HepG2 (cell line): ENCODE measurements around the gene CAMK4. TPM values are rescaled to one million over a fixed set of nuclear protein-coding genes. Genes with fewer than 3 reads are reported as not detected.

Source experiments
- ATAC-seq: fragments of 200-7000 bp; cut with Tn5 transposase; 3 replicates; pipeline ENCODE4 v1.9.1; 2020; ENCODE audit warnings: mild to moderate bottlenecking, moderate library complexity
- BruUV-seq: library from RNA; stranded (reverse); fragments of 400-500 nt; replicated peaks from 2 replicates; lab custom pipeline; 2021; lab: Mats Ljungman, UMichigan
- CTCF ChIA-PET: fragments of 300-600 bp; formaldehyde crosslinking; extraction: SDS; loops from one replicate; lab custom pipeline; 2021; ENCODE audit warnings: low total read pairs, inconsistent platforms, low intra/inter-chr PET ratio; lab: Yijun Ruan, JAX
- POLR2A ChIA-PET: fragments of 350-600 bp; sonication (Branson Sonifier 250); formaldehyde crosslinking; loops from one replicate; lab custom pipeline; 2020; ENCODE audit warnings: antibody characterized with exemption, inconsistent platforms; lab: Yijun Ruan, JAX
- DNase-seq: peaks from one replicate; pipeline ENCODE4 v3.0.0-alpha.2; 2015; ENCODE audit warnings: low spot score
- FAIRE-seq: peaks from 3 replicates; lab custom pipeline; 2011; peaks lifted over from hg19 to GRCh38; lab: Jason Lieb, UNC
- H2AFZ ChIP-seq: one replicate; pipeline ENCODE4 v1.6.1; 2011; ENCODE audit warnings: low read length, inconsistent platforms
- H3K27ac ChIP-seq: fragments of 300-600 bp; 3 replicates; pipeline ENCODE4 v1.8.0; 2011; ENCODE audit warnings: mixed run types, mild to moderate bottlenecking, mixed read lengths, low read length, inconsistent platforms; ENCODE audit not compliant: insufficient read depth; ENCODE audit errors: extremely low read length
- H3K27me3 ChIP-seq, 2 experiments: fragments of 200-600 bp in 1 of 2; 2 replicates in 1 of 2; 3 replicates in 1 of 2; pipeline versions ENCODE4 v1.6.0 to v1.8.0; 2011; ENCODE audit warnings: low read length in 2 of 2, mild to moderate bottlenecking in 2 of 2, moderate library complexity in 2 of 2, inconsistent platforms in 1 of 2; ENCODE audit not compliant: insufficient read depth in 2 of 2, control insufficient read depth in 1 of 2
- H3K36me3 ChIP-seq, 2 experiments: fragments of 200-600 bp in 1 of 2; replicated peaks in 1 of 2; 2 replicates in 1 of 2; 3 replicates in 1 of 2; pipeline versions ENCODE4 v1.5.1 to v1.8.0; 2011; ENCODE audit warnings: low read length in 2 of 2, inconsistent platforms in 1 of 2; ENCODE audit not compliant: insufficient read depth in 2 of 2, control insufficient read depth in 1 of 2
- H3K4me1 ChIP-seq: 2 replicates; pipeline ENCODE4 v1.5.1; 2012; ENCODE audit warnings: low read length, inconsistent platforms; ENCODE audit not compliant: insufficient read depth
- H3K4me2 ChIP-seq: 2 replicates; pipeline ENCODE4 v1.6.0; 2011; ENCODE audit warnings: low read depth, low read length, inconsistent platforms
- H3K4me3 ChIP-seq, 3 experiments: fragments of 200-600 bp in 1 of 3; sonication (generic), shearing (Covaris generic) in 1 of 3; replicated peaks in 1 of 3; 2 replicates each; pipeline ENCODE4 v1.5.1; 2011 to 2016; ENCODE audit warnings: low read length in 3 of 3, inconsistent platforms in 2 of 3, low read depth in 2 of 3, mild to moderate bottlenecking in 2 of 3, control low read depth in 1 of 3, mixed read lengths in 1 of 3; ENCODE audit not compliant: insufficient read depth in 1 of 3
- H3K79me2 ChIP-seq: one replicate; pipeline ENCODE4 v1.6.1; 2011; ENCODE audit warnings: low read length, inconsistent platforms; ENCODE audit not compliant: insufficient read depth
- H3K9ac ChIP-seq: 2 replicates; pipeline ENCODE4 v1.6.0; 2011; ENCODE audit warnings: mild to moderate bottlenecking, low read depth, low read length, inconsistent platforms; ENCODE audit not compliant: insufficient read depth
- H3K9me3 ChIP-seq: 2 replicates; pipeline ENCODE4 v1.5.1; 2012; ENCODE audit warnings: mild to moderate bottlenecking, low read length
- H4K20me1 ChIP-seq: 2 replicates; pipeline ENCODE4 v1.6.0; 2011; ENCODE audit warnings: inconsistent platforms, mild to moderate bottlenecking, low read length, moderate library complexity; ENCODE audit not compliant: insufficient read depth
- ATF2 ChIP-seq: sonication (generic); formaldehyde crosslinking; IDR thresholded peaks from 2 replicates; pipeline ENCODE4 v1.4.0; 2020; ENCODE audit warnings: missing genetic modification reagents
- NFKB2 ChIP-seq: sonication (generic); formaldehyde crosslinking; IDR thresholded peaks from 2 replicates; pipeline ENCODE4 v1.4.0; 2020; ENCODE audit warnings: missing genetic modification reagents, borderline replicate concordance
- NR1H2 ChIP-seq: sonication (generic); formaldehyde crosslinking; IDR thresholded peaks from 2 replicates; pipeline ENCODE4 v1.8.1; 2022; ENCODE audit warnings: low read depth, missing genetic modification reagents, borderline replicate concordance
- POLR2G ChIP-seq: fragments of 200-400 bp; formaldehyde crosslinking; IDR thresholded peaks from 2 replicates; pipeline ENCODE4 v1.6.1; 2018; ENCODE audit warnings: mild to moderate bottlenecking, low read depth, low read length, moderate library complexity
- PRDM15 ChIP-seq: sonication (generic); formaldehyde crosslinking; IDR thresholded peaks from 2 replicates; pipeline ENCODE4 v1.4.0; 2020; ENCODE audit warnings: missing genetic modification reagents
- YEATS2 ChIP-seq: sonication (generic); formaldehyde crosslinking; IDR thresholded peaks from 2 replicates; pipeline ENCODE4 v1.4.0; 2020; ENCODE audit warnings: missing genetic modification reagents, borderline replicate concordance
- ZBTB40 ChIP-seq, 2 experiments: fragments of 450-650 bp in 1 of 2; sonication (generic) in 1 of 2; formaldehyde crosslinking in 1 of 2; IDR thresholded peaks; 2 replicates each; pipeline versions ENCODE4 v1.6.1 to v1.8.0; 2016 to 2022; ENCODE audit warnings: antibody characterized with exemption in 1 of 2, mild to moderate bottlenecking in 1 of 2, missing genetic modification reagents in 1 of 2
- ZNF350 ChIP-seq: sonication (generic); formaldehyde crosslinking; IDR thresholded peaks from 2 replicates; pipeline ENCODE4 v1.4.0; 2020; ENCODE audit warnings: mild to moderate bottlenecking, low read depth, missing genetic modification reagents, borderline replicate concordance
- ZNF644 ChIP-seq: IDR thresholded peaks from 2 replicates; pipeline ENCODE4 v1.6.1; 2016; ENCODE audit warnings: low read depth
- ZNF709 ChIP-seq: sonication (generic); formaldehyde crosslinking; IDR thresholded peaks from 2 replicates; pipeline ENCODE4 v1.5.0; 2020; ENCODE audit warnings: mild to moderate bottlenecking, missing genetic modification reagents
- ZSCAN22 ChIP-seq: sonication (generic); formaldehyde crosslinking; IDR thresholded peaks from 2 replicates; pipeline ENCODE4 v1.4.0; 2020; ENCODE audit warnings: mild to moderate bottlenecking, missing genetic modification reagents
- WGBS: methylation state at CpG from one replicate; pipeline ENCODE4 v1.1.6; 2017; ENCODE audit warnings: low lambda C conversion rate; 5-methylcytosine and 5-hydroxymethylcytosine counted together
- in situ Hi-C: cut with HindIII; loops from 2 replicates; pipeline ENCODE4 v1.10.0; 2017; ENCODE audit warnings: low pct_unique_long_range_greater_than_20kb; ENCODE audit not compliant: extremely low pct_ligation_motif_present
- intact Hi-C: fragments of 100-400 bp; cut with micrococcal nuclease; formaldehyde crosslinking; loops from one replicate; pipeline ENCODE4 v1.10.0; 2022; ENCODE audit not compliant: unreplicated experiment
- polyA plus RNA-seq, 8 experiments: library from polyadenylated mRNA; depleted of rRNA in 3 of 8; stranded (reverse) in 7 of 8; unstranded in 1 of 8; fragments of >200 nt; fragmentation: Illumina TruSeq in 4 of 8; extraction: Trizol in 4 of 8; gene quantifications; 2 replicates each; pipeline versions ENCODE4 v1.2.1 to v1.2.3, GENCODE V29; 2011 to 2016; ENCODE audit warnings: low read depth in 4 of 8, missing spikeins in 1 of 8, mixed read lengths in 1 of 8; ENCODE audit not compliant: insufficient read depth in 1 of 8
- total RNA-seq, 5 experiments: library from RNA; depleted of rRNA; stranded (reverse); fragments of >200 nt; fragmentation: Illumina TruSeq; extraction: Trizol; gene quantifications; 2 replicates each; pipeline ENCODE4 v1.2.3, GENCODE V29; 2016; ENCODE audit warnings: low read depth in 1 of 5

Gene CAMK4
- total and polyA plus RNA-seq, 2 of the 13 experiments (the other 11 are each of a cell fraction or from before 2014, with no cell fraction given), result not detected

GRCh38 chr5:111447099-111447498, 222.9 kb downstream of the CAMK4 start:
- in situ Hi-C loops, result no loop called here
- Histone ChIP-seq H3K4me1 (no peaks in the 10 kb centered on the region), H3K4me3 (no peak overlapping the region), H3K79me2 (no peaks in the 10 kb centered on the region), H3K27me3 (no peaks in the 10 kb centered on the region), H3K9ac (no peak overlapping the region), H2AFZ (no peak overlapping the region), H3K4me2 (no peak overlapping the region), H4K20me1 (no peaks in the 10 kb centered on the region), H3K27ac (no peak overlapping the region), H3K36me3 (no peaks in the 10 kb centered on the region), H3K9me3 (no peaks in the 10 kb centered on the region)
- intact Hi-C loops, result no loop called here
- WGBS, result 0% methylated on average over 1 of the region's 1 CpG
- no peak for DNase-seq
- CTCF ChIA-PET, result no interaction called here
- FAIRE-seq, result no peak
- BruUV-seq, result no TSS peak
- no peak for ATAC-seq
- POLR2A ChIA-PET, result no interaction called here
- no peak for TF ChIP-seq ZSCAN22 (CRISPR knock-in tag)
- no peak for TF ChIP-seq NFKB2 (CRISPR knock-in tag)
- TF ChIP-seq ZBTB40 (IDR thresholded peaks at IDR 0.05), result no peak
- no peak for TF ChIP-seq ZBTB40 (CRISPR knock-in tag; IDR thresholded peaks at IDR 0.05)
- no peak for TF ChIP-seq ATF2 (CRISPR knock-in tag)
- TF ChIP-seq NR1H2 (CRISPR knock-in tag), result no peak
- no peak for TF ChIP-seq ZNF709 (CRISPR knock-in tag)
- no peak for TF ChIP-seq ZNF644
- TF ChIP-seq PRDM15 (CRISPR knock-in tag), result no peak
- no peak for TF ChIP-seq ZNF350 (CRISPR knock-in tag)
- TF ChIP-seq YEATS2 (CRISPR knock-in tag), result no peak
- no peak for TF ChIP-seq POLR2G
